GM10266 (cell line): Measurements from ENCODE around the gene TMPRSS13.

ENCODE experiments used
- DNase-seq: peaks from one replicate; pipeline ENCODE4 v3.0.0; 2012; ENCODE audit errors: extremely low spot score
- TF ChIP-seq, protein P1 (sequence below): IDR thresholded peaks from 2 replicates; pipeline ENCODE4 v1.5.1; 2012; ENCODE audit warnings: mild to moderate bottlenecking, low read depth; ENCODE audit not compliant: control insufficient read depth, insufficient read depth; ENCODE audit errors: missing control alignments

TMPRSS13 gene

DNA sequence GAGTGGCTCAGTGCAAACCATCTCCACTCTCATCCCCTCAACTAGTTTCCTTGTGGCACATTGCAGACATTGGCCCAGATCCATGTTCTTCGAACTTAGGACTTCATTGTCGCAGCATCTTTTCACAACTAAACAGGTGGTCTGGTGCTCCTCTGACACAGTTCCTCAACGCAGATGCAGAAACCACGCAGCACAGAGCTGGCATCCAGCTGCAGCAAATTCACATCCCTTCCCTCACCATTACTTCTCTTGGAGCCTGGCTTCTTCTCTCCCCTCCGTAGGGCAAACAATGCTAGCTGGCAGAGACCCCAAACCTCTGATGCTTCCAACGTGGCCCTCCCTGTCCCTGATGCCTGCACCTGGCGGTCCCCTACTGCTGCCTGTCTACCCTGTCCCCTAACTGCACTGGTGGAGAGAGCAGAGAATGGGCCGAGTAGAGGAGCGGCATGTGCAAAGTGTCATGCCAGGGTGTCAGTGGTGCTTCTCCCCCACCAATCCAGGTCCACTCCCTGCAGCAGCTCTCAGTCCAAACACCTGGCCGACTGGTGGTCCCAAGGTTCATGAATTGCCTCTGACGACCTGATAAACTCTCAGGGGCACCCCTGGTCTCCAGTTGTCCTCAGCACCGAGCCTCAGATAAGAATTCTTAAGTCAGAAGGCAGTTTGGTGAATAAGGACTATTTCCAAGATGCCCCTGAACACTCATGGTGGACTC is 18.1 kb downstream of the TMPRSS13 start:
- TF ChIP-seq, protein P1, sequence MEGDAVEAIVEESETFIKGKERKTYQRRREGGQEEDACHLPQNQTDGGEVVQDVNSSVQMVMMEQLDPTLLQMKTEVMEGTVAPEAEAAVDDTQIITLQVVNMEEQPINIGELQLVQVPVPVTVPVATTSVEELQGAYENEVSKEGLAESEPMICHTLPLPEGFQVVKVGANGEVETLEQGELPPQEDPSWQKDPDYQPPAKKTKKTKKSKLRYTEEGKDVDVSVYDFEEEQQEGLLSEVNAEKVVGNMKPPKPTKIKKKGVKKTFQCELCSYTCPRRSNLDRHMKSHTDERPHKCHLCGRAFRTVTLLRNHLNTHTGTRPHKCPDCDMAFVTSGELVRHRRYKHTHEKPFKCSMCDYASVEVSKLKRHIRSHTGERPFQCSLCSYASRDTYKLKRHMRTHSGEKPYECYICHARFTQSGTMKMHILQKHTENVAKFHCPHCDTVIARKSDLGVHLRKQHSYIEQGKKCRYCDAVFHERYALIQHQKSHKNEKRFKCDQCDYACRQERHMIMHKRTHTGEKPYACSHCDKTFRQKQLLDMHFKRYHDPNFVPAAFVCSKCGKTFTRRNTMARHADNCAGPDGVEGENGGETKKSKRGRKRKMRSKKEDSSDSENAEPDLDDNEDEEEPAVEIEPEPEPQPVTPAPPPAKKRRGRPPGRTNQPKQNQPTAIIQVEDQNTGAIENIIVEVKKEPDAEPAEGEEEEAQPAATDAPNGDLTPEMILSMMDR, result no peak
- DNase-seq, result no peak

DNA sequence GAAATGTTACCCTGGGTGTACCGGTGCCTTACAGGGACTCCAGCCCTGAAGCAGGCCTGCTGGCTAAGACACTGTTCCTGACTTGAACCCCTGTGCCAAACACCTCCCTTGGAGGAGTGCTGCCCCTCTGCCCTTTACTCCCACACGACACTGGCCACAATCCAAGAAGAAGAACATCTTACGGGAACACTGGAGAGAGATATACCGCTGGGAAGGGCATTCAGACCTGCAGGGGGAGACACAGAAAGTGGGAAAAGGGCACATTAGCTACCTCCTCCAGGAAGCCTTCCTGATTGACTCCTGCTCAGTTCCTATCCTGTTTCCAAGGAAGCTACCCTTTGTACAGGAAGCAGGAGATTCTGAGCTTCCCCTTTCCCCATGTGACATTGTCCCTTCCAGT is 18.7 kb downstream of the TMPRSS13 start:
- no peak for DNase-seq
- TF ChIP-seq, protein P1, result no peak

DNA sequence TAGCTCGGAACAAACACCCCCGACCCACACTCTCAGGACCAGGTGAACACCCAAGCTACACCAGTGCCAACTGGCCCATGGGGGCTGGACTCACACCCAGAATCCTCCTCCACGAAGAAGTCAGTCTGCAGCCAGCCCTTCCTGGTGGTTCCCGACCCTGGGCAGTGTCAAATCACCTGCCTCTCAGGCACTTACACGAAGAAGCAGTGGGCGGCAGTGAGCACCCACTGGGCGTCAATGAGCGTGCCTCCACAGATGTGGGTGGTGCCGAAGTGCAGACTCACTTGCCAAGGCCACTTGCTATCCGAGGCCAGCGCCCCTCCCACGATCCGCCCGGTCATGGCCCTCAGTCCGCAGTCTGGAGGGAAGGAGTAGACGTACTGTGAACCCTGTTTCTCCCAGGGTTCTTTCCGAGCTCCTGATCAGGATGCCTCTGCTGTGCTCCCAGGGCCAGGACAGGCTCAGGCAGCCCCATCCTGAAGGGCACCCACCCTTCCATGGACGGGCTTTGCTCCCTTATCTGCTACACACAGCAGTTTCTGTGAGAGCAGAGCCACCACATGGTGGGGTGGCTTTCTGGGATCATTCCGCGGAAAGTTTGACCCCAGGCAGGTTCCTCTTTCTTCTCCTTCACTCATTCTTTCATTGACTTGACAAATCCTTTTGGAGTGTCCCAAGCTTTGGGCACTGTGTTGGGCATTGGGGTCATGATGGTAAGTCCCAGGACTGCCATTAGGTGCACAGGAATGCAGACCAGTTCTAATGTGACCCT is 19.4 kb downstream of the TMPRSS13 start:
- TF ChIP-seq, protein P1, result no peak
- DNase-seq, result no peak

DNA sequence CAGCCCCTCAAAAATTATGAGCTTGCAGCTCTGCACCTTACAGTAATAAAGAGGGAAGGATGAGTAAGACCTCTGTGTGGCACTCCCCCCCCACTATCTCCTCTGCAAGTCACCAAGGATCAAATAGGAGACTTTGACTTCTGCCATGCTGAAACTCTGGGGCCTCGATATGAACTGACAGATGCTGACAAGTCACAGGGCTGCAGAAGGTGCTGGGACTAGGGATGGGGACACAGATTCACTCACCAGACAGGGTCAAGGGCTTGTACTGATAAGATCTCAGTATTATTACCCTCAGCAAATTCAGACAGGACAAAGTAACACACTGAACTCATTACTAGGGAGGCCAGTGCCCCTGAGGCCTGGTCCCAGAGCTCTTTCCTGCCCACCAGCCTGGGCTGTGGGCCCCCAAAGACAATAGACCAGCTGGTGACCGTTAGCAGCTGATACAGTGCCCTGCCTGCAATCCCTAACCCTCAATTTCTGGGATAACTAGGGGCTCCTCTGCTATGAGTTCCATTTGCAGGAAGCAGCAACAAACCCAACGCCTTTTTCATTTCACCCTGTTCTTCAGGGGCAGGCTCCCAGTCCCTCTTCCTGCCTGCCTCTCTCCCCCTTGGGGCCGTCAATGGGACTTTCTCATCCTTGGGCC is 20.1 kb downstream of the TMPRSS13 start:
- no peak for DNase-seq
- TF ChIP-seq, protein P1, result no peak

DNA sequence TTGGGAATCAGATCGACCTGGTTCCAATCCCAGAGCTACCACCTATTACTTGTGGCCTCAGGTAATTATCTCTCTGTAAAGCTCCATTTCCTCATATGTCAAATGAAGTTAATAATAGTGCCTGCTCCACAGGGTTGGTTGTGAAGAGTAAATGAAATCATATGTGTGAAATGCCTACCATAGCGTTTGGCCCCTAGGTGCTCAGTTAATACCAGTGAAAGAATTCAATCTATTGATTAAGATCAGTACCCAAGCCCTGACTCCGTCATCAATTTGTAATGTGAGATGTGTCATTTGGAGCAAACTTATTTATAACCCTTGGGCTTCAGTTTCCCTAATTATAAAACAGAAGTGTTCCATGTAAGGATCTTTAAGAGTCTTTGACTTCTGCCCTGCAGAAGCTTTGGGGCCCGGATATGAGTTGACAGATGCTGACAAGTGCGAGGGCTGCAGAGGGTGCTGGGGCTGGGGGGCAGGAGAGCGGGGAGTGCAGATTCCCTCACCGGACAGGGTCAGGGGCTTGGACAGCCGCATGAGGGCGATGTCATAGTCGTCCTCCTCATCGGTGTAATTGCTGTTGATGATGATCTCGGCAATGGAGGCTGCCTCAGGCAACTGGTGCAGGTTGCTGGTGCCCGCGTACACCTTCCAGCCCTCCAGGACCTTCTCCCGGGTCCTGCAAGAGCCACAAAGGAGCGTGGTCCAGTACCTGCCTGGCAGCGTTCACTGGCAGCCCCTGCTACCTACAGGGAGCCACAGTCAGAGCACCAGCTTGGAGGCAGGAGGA is 20.9 kb downstream of the TMPRSS13 start:
- TF ChIP-seq, protein P1, result no peak
- no peak for DNase-seq

DNA sequence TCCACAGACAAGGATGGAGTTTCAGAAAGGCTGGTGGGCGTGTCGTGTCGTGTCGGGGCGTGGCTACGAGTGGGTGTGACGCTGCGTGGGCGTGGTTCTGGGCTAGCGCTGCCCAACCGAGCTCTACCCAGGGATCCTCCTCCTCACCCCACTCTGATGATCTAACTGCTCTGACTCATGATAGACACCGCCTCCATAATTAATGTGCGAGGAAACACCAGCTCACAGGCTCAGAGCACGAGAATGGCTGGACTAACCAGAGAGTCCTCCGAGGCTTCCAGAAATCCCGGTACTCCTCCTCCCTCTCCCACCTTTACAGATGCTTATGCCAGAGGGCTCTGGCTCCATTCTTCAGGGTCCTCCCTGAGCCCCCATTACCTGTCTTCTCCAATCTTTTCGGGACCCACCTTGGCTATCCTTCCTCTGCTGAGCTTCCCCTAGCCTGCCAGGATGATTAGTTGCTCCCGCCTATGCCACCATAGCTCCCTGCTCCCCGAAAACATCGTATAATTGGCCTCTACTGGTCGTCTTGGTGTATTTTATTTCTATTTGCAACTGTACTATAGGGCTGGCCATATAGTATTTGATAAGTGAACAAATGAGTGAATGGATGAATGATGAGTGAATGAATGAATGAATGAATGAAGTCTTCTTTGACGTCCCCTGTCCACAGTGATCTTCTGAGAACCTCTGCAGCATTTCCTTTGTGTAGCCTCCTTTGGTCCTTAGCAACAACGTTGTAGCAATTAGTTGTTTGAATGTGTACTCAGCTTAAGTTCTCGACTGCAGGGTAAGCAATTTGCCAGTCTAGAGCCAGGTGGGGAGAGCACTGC is 21.7 kb downstream of the TMPRSS13 start:
- TF ChIP-seq, protein P1, result no peak
- DNase-seq, result no peak
